ENCODE results near the gene CHMP4A.

CHMP4A gene

GRCh38 chr14:24198814-24199524 is 14.3 kb downstream of the CHMP4A start:
- ChIA-PET POLR2A (no interaction called here), CTCF (interaction anchor here (1.2 to 1.3 kb wide), 2 partner anchors 13 to 17 kb away, joined by 3 to 6 read pairs; partner anchors contain the start of gene MDP1)
- no peak for TF ChIP-seq CTCF (IDR thresholded peaks at IDR 0.05; ENCODE audit: control extremely low read depth, extremely low read depth, low read depth, missing control alignments)
- DNase-seq (ENCODE audit: extremely low spot score) = no peak

GRCh38 chr14:24197056-24197450 is 16.2 kb downstream of the CHMP4A start:
- CTCF ChIA-PET = interaction anchor here (1.0 to 2.2 kb wide), 3 partner anchors 17 to 112 kb away, joined by 3 to 12 read pairs (median 5); partner anchors contain the start of gene CHMP4A
- TF ChIP-seq CTCF (IDR thresholded peaks at IDR 0.05; ENCODE audit: control extremely low read depth, extremely low read depth, low read depth, missing control alignments) = no peak
- no peak for DNase-seq (ENCODE audit: extremely low spot score)
- POLR2A ChIA-PET = interaction anchor here (2.0 kb wide), 1 partner anchor 16 kb away, joined by 14 read pairs; the partner anchor contains the start of gene CHMP4A

- POLR2A ChIA-PET = interaction anchor here (0.6 to 2.0 kb wide), 9 partner anchors 10 to 591 kb away, joined by 3 to 14 read pairs (median 5); partner anchors contain the start of genes CHMP4A, DCAF11, NRL and TINF2
- no peak for TF ChIP-seq CTCF (IDR thresholded peaks at IDR 0.05; ENCODE audit: control extremely low read depth, extremely low read depth, low read depth, missing control alignments)
- peak; percentile 55 for DNase-seq (ENCODE audit: extremely low spot score)
- CTCF ChIA-PET = interaction anchor here (0.6 to 2.7 kb wide), 15 partner anchors 10 to 137 kb away, joined by 3 to 15 read pairs (median 3); partner anchors contain the start of genes CHMP4A, IRF9, MDP1 and RNF31
These were observed 16.9 kb downstream of the CHMP4A start for GRCh38 chr14:24196071-24197055.

- ChIA-PET POLR2A (interaction anchor here (0.6 to 2.0 kb wide), 9 partner anchors 11 to 590 kb away, joined by 3 to 14 read pairs (median 5); partner anchors contain the start of genes CHMP4A, DCAF11, NRL and TINF2), CTCF (interaction anchor here (0.6 to 2.7 kb wide), 15 partner anchors 10 to 138 kb away, joined by 3 to 15 read pairs (median 3); partner anchors contain the start of genes CHMP4A, IRF9, MDP1 and RNF31)
- peak; percentile 94 for DNase-seq (ENCODE audit: extremely low spot score)
- TF ChIP-seq CTCF (IDR thresholded peaks at IDR 0.05; ENCODE audit: control extremely low read depth, extremely low read depth, low read depth, missing control alignments) = no peak
These were observed 17.9 kb downstream of the CHMP4A start, which contains the start of gene TM9SF1 for GRCh38 chr14:24195186-24196070. TM9SF1 (minus strand) TSS chr14:24195441; CDS start chr14:24195019, 422 bp downstream.

- ChIA-PET CTCF (interaction anchor here (0.7 to 2.7 kb wide), 6 partner anchors 9 to 102 kb away, joined by 3 to 15 read pairs (median 5); partner anchors contain the start of genes IRF9 and MDP1), POLR2A (interaction anchor here (0.6 to 2.0 kb wide), 5 partner anchors 12 to 80 kb away, joined by 4 to 14 read pairs (median 5); partner anchors contain the start of genes CHMP4A, DCAF11, NRL and TINF2)
These were observed 18.5 kb downstream of the CHMP4A start for GRCh38 chr14:24194873-24195185.

More at GRCh38 chr14:24194873-24195185, 18.5 kb downstream of the CHMP4A start:
- no peak for DNase-seq (ENCODE audit: extremely low spot score)
- TF ChIP-seq CTCF (IDR thresholded peaks at IDR 0.05; ENCODE audit: control extremely low read depth, extremely low read depth, low read depth, missing control alignments) = no peak
